Measurements from ENCODE around the gene SCP2D1. TPM values are rescaled to one million over a fixed set of nuclear protein-coding genes. Genes with fewer than 3 reads are reported as not detected.

The SCP2D1 gene
- not detected for polyA plus RNA-seq (2013, experiment 1 of 2)
- polyA plus RNA-seq (2013, experiment 2 of 2): not detected

GRCh38 chr20:18813483-18813882, at the start of gene SCP2D1:
TSS of gene SCP2D1 (plus strand) at chr20:18813783. CDS start at chr20:18813816, 33 bp downstream.
- no peak within 1 kb of the TSS for H3K4me2 ChIP-seq (ENCODE audit: insufficient read depth, low read length, poor library complexity, severe bottlenecking)
- H3K27ac ChIP-seq (replicated peaks; ENCODE audit: low read length): no peak within 1 kb of the TSS
- no peak within 1 kb of the TSS for H4K8ac ChIP-seq (ENCODE audit: low read depth, low read length)
- no peaks in the 10 kb centered on the region for H3K27me3 ChIP-seq (ENCODE audit: control insufficient read depth in 3 of 3, insufficient read depth in 3 of 3, low read depth in 1 of 3, low read length in 3 of 3)
- no peak within 1 kb of the TSS for H3K18ac ChIP-seq (ENCODE audit: low read length)
- H4K91ac ChIP-seq (ENCODE audit: low read depth, low read length, poor library complexity): no peak within 1 kb of the TSS
- no peak within 1 kb of the TSS for H3K4ac ChIP-seq (ENCODE audit: low read length)
- WGBS, 2 donors (ENCODE audit: extremely low coverage in 2 of 2, insufficient read length in 2 of 2, insufficient replicate concordance in 1 of 2): no CpG with 5 or more reads among the region's 3 CpGs
- H3K9ac ChIP-seq (ENCODE audit: low read depth, low read length, poor library complexity): no peak within 1 kb of the TSS
- no peak within 1 kb of the TSS for H3K4me3 ChIP-seq (ENCODE audit: low read length in 2 of 2)
- no peaks in the 10 kb centered on the region for H3K36me3 ChIP-seq (replicated peaks in 1 of 2; ENCODE audit: control insufficient read depth in 2 of 2, insufficient read depth in 2 of 2, low read length in 2 of 2)
- no peaks in the 10 kb centered on the region for H3K9me3 ChIP-seq (replicated peaks in 1 of 2; ENCODE audit: control insufficient read depth in 2 of 2, insufficient read depth in 1 of 2, low read depth in 1 of 2, low read length in 2 of 2)
- no peak within 1 kb of the TSS for H3K14ac ChIP-seq (ENCODE audit: low read length)
- no peaks in the 10 kb centered on the region for H3K79me1 ChIP-seq (ENCODE audit: low read depth, low read length)
- H2BK5ac ChIP-seq (ENCODE audit: low read length): peak within 1 kb of the TSS; percentile 32
- no peaks in the 10 kb centered on the region for H3K4me1 ChIP-seq (ENCODE audit: control insufficient read depth in 2 of 2, insufficient read depth in 1 of 2, low read depth in 1 of 2, low read length in 2 of 2)
- H2AFZ ChIP-seq (ENCODE audit: low read length): no peak within 1 kb of the TSS
- DNase-seq (ENCODE audit: low spot score): no peak
- H2BK12ac ChIP-seq (ENCODE audit: low read length): no peak within 1 kb of the TSS
- H3K23ac ChIP-seq (ENCODE audit: low read depth, low read length, poor library complexity): no peak within 1 kb of the TSS
- no peak within 1 kb of the TSS for H2AK5ac ChIP-seq (ENCODE audit: low read depth, low read length)
- no peak within 1 kb of the TSS for H2BK120ac ChIP-seq (ENCODE audit: low read depth, low read length)
- no peak within 1 kb of the TSS for H2BK15ac ChIP-seq (ENCODE audit: low read length)

GRCh38 chr20:18767676-18768075, 45.9 kb upstream of the SCP2D1 start:
- no peak overlapping the region for H4K91ac ChIP-seq (ENCODE audit: low read depth, low read length, poor library complexity)
- H3K27me3 ChIP-seq (ENCODE audit: control insufficient read depth in 3 of 3, insufficient read depth in 3 of 3, low read depth in 1 of 3, low read length in 3 of 3): no peaks in the 10 kb centered on the region
- H2BK12ac ChIP-seq (ENCODE audit: low read length): no peak overlapping the region
- H3K79me1 ChIP-seq (ENCODE audit: low read depth, low read length): no peaks in the 10 kb centered on the region
- no peak for DNase-seq (ENCODE audit: low spot score)
- no peak overlapping the region for H3K14ac ChIP-seq (ENCODE audit: low read length)
- no peak overlapping the region for H3K4ac ChIP-seq (ENCODE audit: low read length)
- H3K36me3 ChIP-seq (replicated peaks in 1 of 2; ENCODE audit: control insufficient read depth in 2 of 2, insufficient read depth in 2 of 2, low read length in 2 of 2): peaks cover 3 to 8% of the 10 kb centered on the region in 2 donors
- whole genome bisulfite sequencing, 2 donors (ENCODE audit: extremely low coverage in 2 of 2, insufficient read length in 2 of 2, insufficient replicate concordance in 1 of 2): no CpG with 5 or more reads among the region's 5 CpGs
- H3K27ac ChIP-seq (replicated peaks; ENCODE audit: low read length): no peak overlapping the region
- no peak overlapping the region for H3K4me2 ChIP-seq (ENCODE audit: insufficient read depth, low read length, poor library complexity, severe bottlenecking)
- H4K8ac ChIP-seq (ENCODE audit: low read depth, low read length): no peak overlapping the region
- no peak overlapping the region for H2AFZ ChIP-seq (ENCODE audit: low read length)
- no peak overlapping the region for H2AK5ac ChIP-seq (ENCODE audit: low read depth, low read length)
- no peak overlapping the region for H3K18ac ChIP-seq (ENCODE audit: low read length)
- H2BK15ac ChIP-seq (ENCODE audit: low read length): no peak overlapping the region
- H3K4me1 ChIP-seq (ENCODE audit: control insufficient read depth in 2 of 2, insufficient read depth in 1 of 2, low read depth in 1 of 2, low read length in 2 of 2): no peaks in the 10 kb centered on the region
- no peak overlapping the region for H2BK5ac ChIP-seq (ENCODE audit: low read length)
- H2BK120ac ChIP-seq (ENCODE audit: low read depth, low read length): no peak overlapping the region
- no peak overlapping the region for H3K9ac ChIP-seq (ENCODE audit: low read depth, low read length, poor library complexity)
- H3K9me3 ChIP-seq (replicated peaks in 1 of 2; ENCODE audit: control insufficient read depth in 2 of 2, insufficient read depth in 1 of 2, low read depth in 1 of 2, low read length in 2 of 2): no peaks in the 10 kb centered on the region
- H3K23ac ChIP-seq (ENCODE audit: low read depth, low read length, poor library complexity): no peak overlapping the region
- H3K4me3 ChIP-seq (ENCODE audit: low read length in 2 of 2): no peak overlapping the region

DNA sequence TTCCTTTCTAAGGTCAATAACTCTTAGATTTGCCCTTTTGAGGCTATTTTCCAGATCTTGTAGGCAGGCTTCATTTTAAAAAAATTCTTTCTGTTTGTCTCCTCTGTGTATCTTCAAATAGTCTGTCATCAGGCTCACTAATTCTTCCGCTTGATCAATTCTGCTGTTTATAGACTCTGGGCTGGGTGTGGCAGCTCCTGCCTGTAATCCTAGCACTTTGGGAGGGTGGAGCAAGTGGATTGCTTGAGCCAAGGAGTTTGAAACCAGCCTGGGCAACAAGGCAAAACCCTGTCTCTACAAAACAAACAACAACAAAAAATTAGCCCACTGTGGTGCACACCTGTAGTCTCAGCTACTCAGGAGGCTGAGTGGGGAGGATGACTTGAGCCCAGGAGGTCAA, 40.0 kb upstream of the SCP2D1 start:
- H2BK12ac ChIP-seq (ENCODE audit: low read length): no peak overlapping the region
- no peak overlapping the region for H2BK15ac ChIP-seq (ENCODE audit: low read length)
- H4K8ac ChIP-seq (ENCODE audit: low read depth, low read length): no peak overlapping the region
- no CpG with 5 or more reads among the region's 1 CpG for WGBS, 2 donors (ENCODE audit: extremely low coverage in 2 of 2, insufficient read length in 2 of 2, insufficient replicate concordance in 1 of 2)
- no peak overlapping the region for H3K27ac ChIP-seq (replicated peaks; ENCODE audit: low read length)
- no peaks in the 10 kb centered on the region for H3K9me3 ChIP-seq (replicated peaks in 1 of 2; ENCODE audit: control insufficient read depth in 2 of 2, insufficient read depth in 1 of 2, low read depth in 1 of 2, low read length in 2 of 2)
- no peaks in the 10 kb centered on the region for H3K79me1 ChIP-seq (ENCODE audit: low read depth, low read length)
- no peak for DNase-seq (ENCODE audit: low spot score)
- no peak overlapping the region for H3K14ac ChIP-seq (ENCODE audit: low read length)
- no peak overlapping the region for H4K91ac ChIP-seq (ENCODE audit: low read depth, low read length, poor library complexity)
- H3K4me2 ChIP-seq (ENCODE audit: insufficient read depth, low read length, poor library complexity, severe bottlenecking): no peak overlapping the region
- H2BK120ac ChIP-seq (ENCODE audit: low read depth, low read length): no peak overlapping the region
- H2AK5ac ChIP-seq (ENCODE audit: low read depth, low read length): no peak overlapping the region
- H3K4ac ChIP-seq (ENCODE audit: low read length): no peak overlapping the region
- no peak overlapping the region for H2AFZ ChIP-seq (ENCODE audit: low read length)
- H3K36me3 ChIP-seq (replicated peaks in 1 of 2; ENCODE audit: control insufficient read depth in 2 of 2, insufficient read depth in 2 of 2, low read length in 2 of 2): no peaks in the 10 kb centered on the region
- H3K4me1 ChIP-seq (ENCODE audit: control insufficient read depth in 2 of 2, insufficient read depth in 1 of 2, low read depth in 1 of 2, low read length in 2 of 2): peaks cover 0 to 2% of the 10 kb centered on the region in 2 donors
- no peak overlapping the region for H2BK5ac ChIP-seq (ENCODE audit: low read length)
- no peak overlapping the region for H3K18ac ChIP-seq (ENCODE audit: low read length)
- H3K27me3 ChIP-seq (ENCODE audit: control insufficient read depth in 3 of 3, insufficient read depth in 3 of 3, low read depth in 1 of 3, low read length in 3 of 3): no peaks in the 10 kb centered on the region
- no peak overlapping the region for H3K4me3 ChIP-seq (ENCODE audit: low read length in 2 of 2)
- H3K9ac ChIP-seq (ENCODE audit: low read depth, low read length, poor library complexity): no peak overlapping the region
- no peak overlapping the region for H3K23ac ChIP-seq (ENCODE audit: low read depth, low read length, poor library complexity)

DNA sequence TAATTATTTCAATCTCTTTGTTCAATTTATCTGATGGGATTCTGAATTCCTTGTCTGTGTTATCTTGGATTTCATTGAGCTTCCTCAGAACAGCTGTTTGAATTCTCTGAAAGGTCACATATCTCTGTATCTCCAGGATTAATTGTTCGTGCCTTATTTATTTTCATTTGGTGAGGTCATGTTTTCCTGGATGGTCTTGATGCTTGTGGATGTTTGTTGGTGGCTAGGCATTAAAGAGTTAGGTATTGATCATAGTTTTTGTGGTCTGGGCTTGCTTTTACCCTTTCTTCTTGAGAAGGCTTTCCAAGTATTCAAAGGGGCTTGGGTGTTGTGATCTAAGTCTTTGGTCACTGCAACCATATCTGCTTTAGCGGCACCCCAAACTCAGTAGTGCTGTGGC, 39.4 kb upstream of the SCP2D1 start:
- H3K36me3 ChIP-seq (replicated peaks in 1 of 2; ENCODE audit: control insufficient read depth in 2 of 2, insufficient read depth in 2 of 2, low read length in 2 of 2): no peaks in the 10 kb centered on the region
- H2BK15ac ChIP-seq (ENCODE audit: low read length): no peak overlapping the region
- H2BK120ac ChIP-seq (ENCODE audit: low read depth, low read length): no peak overlapping the region
- H3K23ac ChIP-seq (ENCODE audit: low read depth, low read length, poor library complexity): no peak overlapping the region
- H3K27me3 ChIP-seq (ENCODE audit: control insufficient read depth in 3 of 3, insufficient read depth in 3 of 3, low read depth in 1 of 3, low read length in 3 of 3): no peaks in the 10 kb centered on the region
- no peak overlapping the region for H3K14ac ChIP-seq (ENCODE audit: low read length)
- no CpG with 5 or more reads among the region's 2 CpGs for WGBS, 2 donors (ENCODE audit: extremely low coverage in 2 of 2, insufficient read length in 2 of 2, insufficient replicate concordance in 1 of 2)
- H2BK12ac ChIP-seq (ENCODE audit: low read length): no peak overlapping the region
- H3K27ac ChIP-seq (replicated peaks; ENCODE audit: low read length): no peak overlapping the region
- no peak overlapping the region for H2AK5ac ChIP-seq (ENCODE audit: low read depth, low read length)
- H3K4ac ChIP-seq (ENCODE audit: low read length): no peak overlapping the region
- H4K8ac ChIP-seq (ENCODE audit: low read depth, low read length): no peak overlapping the region
- no peak overlapping the region for H4K91ac ChIP-seq (ENCODE audit: low read depth, low read length, poor library complexity)
- no peaks in the 10 kb centered on the region for H3K79me1 ChIP-seq (ENCODE audit: low read depth, low read length)
- no peak overlapping the region for H2AFZ ChIP-seq (ENCODE audit: low read length)
- no peak overlapping the region for H3K18ac ChIP-seq (ENCODE audit: low read length)
- H3K4me2 ChIP-seq (ENCODE audit: insufficient read depth, low read length, poor library complexity, severe bottlenecking): no peak overlapping the region
- no peaks in the 10 kb centered on the region for H3K9me3 ChIP-seq (replicated peaks in 1 of 2; ENCODE audit: control insufficient read depth in 2 of 2, insufficient read depth in 1 of 2, low read depth in 1 of 2, low read length in 2 of 2)
- H3K4me3 ChIP-seq (ENCODE audit: low read length in 2 of 2): no peak overlapping the region
- no peak overlapping the region for H3K9ac ChIP-seq (ENCODE audit: low read depth, low read length, poor library complexity)
- DNase-seq (ENCODE audit: low spot score): no peak
- H3K4me1 ChIP-seq (ENCODE audit: control insufficient read depth in 2 of 2, insufficient read depth in 1 of 2, low read depth in 1 of 2, low read length in 2 of 2): peaks cover 0 to 2% of the 10 kb centered on the region in 2 donors
- no peak overlapping the region for H2BK5ac ChIP-seq (ENCODE audit: low read length)
